ENCODE measurements around the gene TTLL13. TPM values are rescaled to one million over a fixed set of nuclear protein-coding genes. Genes with fewer than 3 reads are reported as not detected.

The TTLL13 gene
- total and polyA plus RNA-seq, 8 donors: 0.10 TPM; not detected in 7

GRCh38 chr15:90232196-90232595 lies 17.2 kb upstream of the TTLL13 start:
- intact Hi-C loops (cut with DNase I; ENCODE audit: low total_unique reads): no loop called here
- DNase-seq: no peak
- Histone ChIP-seq H3K9me3 (no peaks in the 10 kb centered on the region), H3K36me3 (peaks cover 23 to 59% (median 53%) of the 10 kb centered on the region in 4 donors), H3K27ac (peak overlapping the region; percentile 86 to 98 (median 93)), H3K27me3 (no peaks in the 10 kb centered on the region), H3K4me3 (peak overlapping the region in 3 of 4 donors; percentile 73 to 95 (median 81)), H3K4me1 (peaks cover 43 to 61% (median 54%) of the 10 kb centered on the region in 4 donors)
- TF ChIP-seq POLR2AphosphoS5 (IDR thresholded peaks at IDR 0.05): no peak
- no peak for TF ChIP-seq CTCF (IDR thresholded peaks at IDR 0.05)
- TF ChIP-seq EP300 (IDR thresholded peaks at IDR 0.05): no peak
- no peak for TF ChIP-seq POLR2A (IDR thresholded peaks at IDR 0.05)
- WGBS, 5 donors: 69 to 84% (median 73%) methylated on average over 9 to 13 of the region's 13 CpGs

GRCh38 chr15:90232941-90233386 lies 16.4 kb upstream of the TTLL13 start:
- Histone ChIP-seq H3K27ac (peak overlapping the region; percentile 86 to 98 (median 93)), H3K36me3 (peaks cover 21 to 59% (median 53%) of the 10 kb centered on the region in 4 donors), H3K4me1 (peaks cover 43 to 61% (median 54%) of the 10 kb centered on the region in 4 donors), H3K9me3 (no peaks in the 10 kb centered on the region), H3K27me3 (no peaks in the 10 kb centered on the region), H3K4me3 (peak overlapping the region; percentile 73 to 95 (median 83))
- intact Hi-C loops (cut with DNase I; ENCODE audit: low total_unique reads): no loop called here
- DNase-seq: no peak
- WGBS, 5 donors: 5 to 8% (median 6%) methylated on average over 9 of the region's 9 CpGs
- TF ChIP-seq POLR2A (IDR thresholded peaks at IDR 0.05) (no peak), POLR2AphosphoS5 (IDR thresholded peaks at IDR 0.05) (no peak), CTCF (IDR thresholded peaks at IDR 0.05) (peak in 3 of 7 experiments; percentile 11 to 51 (median 23)), EP300 (IDR thresholded peaks at IDR 0.05) (no peak)

GRCh38 chr15:90233387-90234095 lies 15.8 kb upstream of the TTLL13 start, which contains the start of gene CIB1:
TSS of gene CIB1 (minus strand) at chr15:90233941. CDS start at chr15:90233885, 56 bp downstream.
- WGBS, 5 donors: 0 to 1% (median 0%) methylated on average over 1 to 63 of the region's 63 CpGs
- intact Hi-C loops (cut with DNase I; ENCODE audit: low total_unique reads): no loop called here
- peaks cover 43 to 59% (median 51%) of the 10 kb centered on the region in 4 donors for H3K4me1 ChIP-seq

More at GRCh38 chr15:90233387-90234095, 15.8 kb upstream of the TTLL13 start, which contains the start of gene CIB1:
- TF ChIP-seq CTCF (IDR thresholded peaks at IDR 0.05) (peak in 3 of 7 experiments; percentile 4 to 46 (median 23)), EP300 (IDR thresholded peaks at IDR 0.05) (no peak), POLR2A (IDR thresholded peaks at IDR 0.05) (peak in 1 of 4 donors; percentile 59), POLR2AphosphoS5 (IDR thresholded peaks at IDR 0.05) (peak in 2 of 3 donors; percentile 26 to 61)
- H3K9me3 ChIP-seq: no peaks in the 10 kb centered on the region
- H3K36me3 ChIP-seq: peaks cover 21 to 59% (median 53%) of the 10 kb centered on the region in 4 donors
- DNase-seq: peak; percentile 98 to 99
- peak within 1 kb of the TSS; percentile 88 to 98 (median 93) for H3K27ac ChIP-seq
- H3K4me3 ChIP-seq: peak within 1 kb of the TSS; percentile 73 to 95 (median 83)
- no peaks in the 10 kb centered on the region for H3K27me3 ChIP-seq
